AG09319 (cell line): ENCODE data around the gene LCN2.

Experiments
- DNase-seq: peaks from one replicate; pipeline ENCODE4 v3.0.0-alpha.2; 2010; ENCODE audit warnings: low read depth; ENCODE audit errors: extremely low read depth
- TF ChIP-seq, protein P1 (sequence below): IDR thresholded peaks from 2 replicates; pipeline ENCODE4 v1.5.1; 2011; ENCODE audit warnings: low read depth, mild to moderate bottlenecking, inconsistent platforms, low read length, moderate library complexity

Gene LCN2

DNA sequence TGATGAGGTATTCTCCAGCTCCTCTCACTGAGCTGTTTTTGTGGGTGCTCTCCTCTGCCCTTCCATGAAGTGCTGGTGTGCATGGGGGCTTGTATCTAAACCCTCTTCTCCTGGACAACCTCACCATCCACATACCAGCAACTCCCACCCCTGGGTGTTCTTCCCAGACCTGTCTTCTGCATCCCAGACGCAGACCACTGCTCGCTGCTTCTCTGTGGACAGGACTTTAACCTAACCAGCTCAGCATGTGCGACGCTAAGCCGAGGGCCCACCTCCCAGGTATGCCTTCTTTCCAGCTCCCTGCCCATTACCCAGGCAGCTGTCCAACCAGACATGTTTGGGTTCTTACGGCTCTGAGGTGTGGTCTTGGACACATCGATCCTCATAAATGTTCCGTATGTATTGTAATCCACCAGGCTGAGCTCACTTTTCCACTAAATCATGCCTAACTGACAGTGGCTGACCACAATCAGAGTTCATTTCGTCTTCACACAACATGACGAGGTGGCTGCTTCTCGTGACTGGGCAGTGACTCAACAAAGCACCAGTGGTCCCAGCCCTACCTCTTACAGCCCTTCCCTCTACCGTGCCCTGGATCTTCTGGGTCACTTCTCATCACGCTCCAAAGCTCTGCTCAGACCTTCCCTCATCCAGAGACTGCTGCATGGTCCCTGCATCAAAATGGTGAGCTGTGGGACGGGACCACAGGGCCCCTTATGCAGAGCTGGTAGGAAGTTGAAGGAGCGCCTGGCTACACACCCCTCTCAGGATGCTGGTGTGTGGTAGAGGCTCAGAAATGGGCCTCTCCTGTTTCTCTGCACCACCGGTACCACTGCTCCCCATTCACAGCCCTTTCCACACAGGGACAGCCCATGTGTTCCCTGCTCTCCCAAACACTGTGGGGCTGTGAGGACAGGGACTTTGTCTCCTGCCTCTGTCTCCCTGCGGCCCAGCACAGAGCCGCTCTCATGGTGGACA, 12.1 kb upstream of the LCN2 start:
- DNase-seq: no peak
- TF ChIP-seq, protein P1, sequence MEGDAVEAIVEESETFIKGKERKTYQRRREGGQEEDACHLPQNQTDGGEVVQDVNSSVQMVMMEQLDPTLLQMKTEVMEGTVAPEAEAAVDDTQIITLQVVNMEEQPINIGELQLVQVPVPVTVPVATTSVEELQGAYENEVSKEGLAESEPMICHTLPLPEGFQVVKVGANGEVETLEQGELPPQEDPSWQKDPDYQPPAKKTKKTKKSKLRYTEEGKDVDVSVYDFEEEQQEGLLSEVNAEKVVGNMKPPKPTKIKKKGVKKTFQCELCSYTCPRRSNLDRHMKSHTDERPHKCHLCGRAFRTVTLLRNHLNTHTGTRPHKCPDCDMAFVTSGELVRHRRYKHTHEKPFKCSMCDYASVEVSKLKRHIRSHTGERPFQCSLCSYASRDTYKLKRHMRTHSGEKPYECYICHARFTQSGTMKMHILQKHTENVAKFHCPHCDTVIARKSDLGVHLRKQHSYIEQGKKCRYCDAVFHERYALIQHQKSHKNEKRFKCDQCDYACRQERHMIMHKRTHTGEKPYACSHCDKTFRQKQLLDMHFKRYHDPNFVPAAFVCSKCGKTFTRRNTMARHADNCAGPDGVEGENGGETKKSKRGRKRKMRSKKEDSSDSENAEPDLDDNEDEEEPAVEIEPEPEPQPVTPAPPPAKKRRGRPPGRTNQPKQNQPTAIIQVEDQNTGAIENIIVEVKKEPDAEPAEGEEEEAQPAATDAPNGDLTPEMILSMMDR: no peak

GRCh38 chr9:128138001-128138400, 11.3 kb upstream of the LCN2 start:
- TF ChIP-seq, protein P1: no peak
- DNase-seq: no peak

DNA sequence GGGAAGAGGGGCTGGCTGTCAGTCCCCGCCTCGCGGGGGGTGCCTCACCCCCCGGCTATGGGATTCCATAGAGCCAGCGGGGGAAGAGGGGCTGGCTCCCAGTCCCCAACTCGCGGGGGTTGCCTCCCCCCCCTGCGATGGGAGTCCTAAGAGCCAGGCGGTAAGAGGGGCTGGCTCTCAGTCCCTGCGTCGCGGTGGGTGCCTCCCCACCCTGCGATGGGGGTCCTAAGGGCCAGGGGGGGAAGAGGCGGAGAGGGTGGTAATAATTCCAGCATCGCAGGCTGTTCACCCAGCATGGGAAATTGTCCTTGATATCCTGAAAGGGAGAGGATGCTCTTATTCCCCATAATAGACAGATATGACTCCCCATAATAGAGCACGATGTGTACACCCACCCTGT, 9.6 kb upstream of the LCN2 start:
- DNase-seq: no peak
- TF ChIP-seq, protein P1: no peak

DNA sequence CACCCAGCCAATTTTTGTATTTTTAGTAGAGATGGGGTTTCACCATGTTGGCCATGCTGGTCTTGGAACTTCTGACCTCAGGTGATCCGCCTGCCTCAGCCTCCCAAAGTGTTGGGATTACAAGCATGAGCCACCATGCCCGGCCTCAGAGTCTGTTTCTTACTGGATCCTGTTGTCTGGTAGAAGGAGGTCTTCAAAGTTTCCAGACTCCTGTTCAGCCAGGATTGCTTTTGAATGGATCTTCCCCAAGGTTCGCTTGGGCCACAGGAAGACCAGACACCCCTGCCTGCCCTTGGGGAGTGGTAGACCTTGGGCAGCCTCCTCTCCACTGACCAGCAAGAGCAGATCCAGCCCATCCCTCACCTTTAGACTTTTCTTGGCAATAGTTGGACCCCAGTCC, 7.6 kb upstream of the LCN2 start:
- TF ChIP-seq, protein P1: no peak
- no peak for DNase-seq

- DNase-seq: no peak
- TF ChIP-seq, protein P1: no peak
Observed at GRCh38 chr9:128142061-128142460, 7.2 kb upstream of the LCN2 start.

- DNase-seq: no peak
- TF ChIP-seq, protein P1: no peak
Observed at GRCh38 chr9:128142596-128142995, 6.7 kb upstream of the LCN2 start.

GRCh38 chr9:128143525-128144238, 5.6 kb upstream of the LCN2 start:
- TF ChIP-seq, protein P1: no peak
- no peak for DNase-seq
